Neural progenitor cell (in vitro differentiated cells): ENCODE measurements around the gene SH3BP5L. TPM values are rescaled to one million over a fixed set of nuclear protein-coding genes. Genes with fewer than 3 reads are reported as not detected.

Source experiments
- DNase-seq: peaks from one replicate; pipeline ENCODE4 v3.0.0-alpha.2; 2016; ENCODE audit warnings: low spot score
- H2AFZ ChIP-seq: fragments of 200-600 bp; sonication (generic); replicated peaks from 2 replicates; pipeline ENCODE4 v1.6.1; 2016; ENCODE audit warnings: antibody characterized with exemption
- H3F3A ChIP-seq: fragments of 200-600 bp; sonication (generic); 2 replicates; pipeline ENCODE4 v1.6.1; 2016; ENCODE audit warnings: antibody characterized with exemption, low read depth
- H3K27ac ChIP-seq: fragments of 200-600 bp; sonication (generic); 2 replicates; pipeline ENCODE4 v1.5.1; 2016; ENCODE audit warnings: mild to moderate bottlenecking
- H3K27me3 ChIP-seq: fragments of 200-600 bp; sonication (generic); 2 replicates; pipeline ENCODE4 v1.6.1; 2016; ENCODE audit warnings: mild to moderate bottlenecking, moderate library complexity
- H3K36me3 ChIP-seq: fragments of 200-600 bp; sonication (generic); 2 replicates; pipeline ENCODE4 v1.5.1; 2016
- H3K4me1 ChIP-seq: fragments of 200-600 bp; sonication (generic); 2 replicates; pipeline ENCODE4 v1.6.1; 2016; ENCODE audit warnings: mixed run types
- H3K4me2 ChIP-seq: fragments of 200-600 bp; sonication (generic); 2 replicates; pipeline ENCODE4 v1.6.1; 2016
- H3K4me3 ChIP-seq: fragments of 200-600 bp; sonication (generic); 2 replicates; pipeline ENCODE4 v1.5.1; 2016
- H3K79me2 ChIP-seq: fragments of 200-600 bp; sonication (generic); 2 replicates; pipeline ENCODE4 v1.6.1; 2016; ENCODE audit warnings: low read depth
- H3K9ac ChIP-seq: fragments of 200-600 bp; sonication (generic); 2 replicates; pipeline ENCODE4 v1.6.1; 2016
- H3K9me3 ChIP-seq: fragments of 200-600 bp; sonication (generic); 2 replicates; pipeline ENCODE4 v1.5.1; 2016; ENCODE audit warnings: low read depth
- H4K20me1 ChIP-seq: fragments of 200-600 bp; sonication (generic); 2 replicates; pipeline ENCODE4 v1.6.1; 2016; ENCODE audit warnings: low read depth
- H3K27ac Mint-ChIP-seq: 3 replicates; pipeline ENCODE4 v1.8.0; 2021; ENCODE audit warnings: mixed read lengths
- H3K27me3 Mint-ChIP-seq: 2 replicates; pipeline ENCODE4 v1.8.0; 2022; ENCODE audit warnings: low read depth, mild to moderate bottlenecking, inconsistent platforms, moderate library complexity, mixed read lengths; ENCODE audit not compliant: insufficient read depth
- H3K36me3 Mint-ChIP-seq: 3 replicates; pipeline ENCODE4 v1.8.0; 2021; ENCODE audit warnings: mixed read lengths
- H3K4me1 Mint-ChIP-seq: 3 replicates; pipeline ENCODE4 v1.8.0; 2021; ENCODE audit warnings: mixed read lengths
- H3K4me3 Mint-ChIP-seq: 3 replicates; pipeline ENCODE4 v1.8.0; 2021; ENCODE audit warnings: mild to moderate bottlenecking, moderate library complexity, mixed read lengths
- H3K9me3 Mint-ChIP-seq: 3 replicates; pipeline ENCODE4 v1.8.0; 2020; ENCODE audit warnings: mixed read lengths
- EZH2 ChIP-seq: fragments of 200-600 bp; sonication (generic); IDR thresholded peaks from 2 replicates; pipeline ENCODE4 v1.6.1; 2017; ENCODE audit warnings: antibody characterized with exemption, mild to moderate bottlenecking, moderate library complexity
- EZH2phosphoT487 ChIP-seq: fragments of 200-600 bp; sonication (generic); IDR thresholded peaks from 2 replicates; pipeline ENCODE4 v1.6.1; 2017; ENCODE audit warnings: antibody characterized with exemption
- total RNA-seq: library from RNA; depleted of rRNA; stranded (reverse); fragments of >200 nt; gene quantifications from 2 replicates; pipeline ENCODE4 v1.2.3, GENCODE V29; 2015; ENCODE audit warnings: low replicate concordance
- TF ChIP-seq, protein P1 (sequence below): fragments of 200-600 bp; sonication (generic); IDR thresholded peaks from 2 replicates; pipeline ENCODE4 v1.5.1; 2017; ENCODE audit warnings: antibody characterized with exemption, mild to moderate bottlenecking

SH3BP5L gene
- total RNA-seq, 1 donor from 2014 or later, result 9.6 TPM

DNA sequence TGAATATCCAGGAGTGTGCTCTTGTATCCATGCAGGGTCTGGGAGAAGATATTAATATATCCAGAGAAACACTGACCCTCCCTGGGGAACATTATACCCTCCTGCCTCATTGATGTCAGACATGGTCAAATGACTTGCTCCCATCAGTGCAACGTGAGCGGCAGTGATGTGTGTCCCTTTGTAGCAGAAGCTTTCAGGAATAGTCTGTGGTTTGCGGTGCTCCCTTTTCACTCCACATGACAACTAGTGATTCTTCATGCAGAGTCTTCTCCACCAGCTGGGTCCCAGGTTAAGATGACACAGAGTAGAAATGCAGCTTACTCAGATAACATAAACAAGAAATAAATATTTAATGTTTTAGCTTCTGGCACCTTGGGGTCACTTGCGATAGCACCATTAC, 38.3 kb downstream of the SH3BP5L start:
- Mint-ChIP-seq H3K27me3 (peaks cover 3% of the 10 kb centered on the region), H3K9me3 (peaks cover 3% of the 10 kb centered on the region), H3K27ac (no peak overlapping the region), H3K4me3 (no peak overlapping the region), H3K4me1 (no peaks in the 10 kb centered on the region), H3K36me3 (no peaks in the 10 kb centered on the region)
- Histone ChIP-seq H3K36me3 (no peaks in the 10 kb centered on the region), H2AFZ (no peak overlapping the region), H4K20me1 (no peaks in the 10 kb centered on the region), H3F3A (no peaks in the 10 kb centered on the region), H3K27me3 (no peaks in the 10 kb centered on the region), H3K4me2 (no peak overlapping the region), H3K4me3 (no peak overlapping the region), H3K9me3 (peaks cover 5% of the 10 kb centered on the region), H3K27ac (no peak overlapping the region), H3K4me1 (no peaks in the 10 kb centered on the region), H3K9ac (no peak overlapping the region), H3K79me2 (no peaks in the 10 kb centered on the region)
- DNase-seq, result no peak
- TF ChIP-seq EZH2phosphoT487 (no peak), EZH2 (no peak)
- TF ChIP-seq, protein P1, sequence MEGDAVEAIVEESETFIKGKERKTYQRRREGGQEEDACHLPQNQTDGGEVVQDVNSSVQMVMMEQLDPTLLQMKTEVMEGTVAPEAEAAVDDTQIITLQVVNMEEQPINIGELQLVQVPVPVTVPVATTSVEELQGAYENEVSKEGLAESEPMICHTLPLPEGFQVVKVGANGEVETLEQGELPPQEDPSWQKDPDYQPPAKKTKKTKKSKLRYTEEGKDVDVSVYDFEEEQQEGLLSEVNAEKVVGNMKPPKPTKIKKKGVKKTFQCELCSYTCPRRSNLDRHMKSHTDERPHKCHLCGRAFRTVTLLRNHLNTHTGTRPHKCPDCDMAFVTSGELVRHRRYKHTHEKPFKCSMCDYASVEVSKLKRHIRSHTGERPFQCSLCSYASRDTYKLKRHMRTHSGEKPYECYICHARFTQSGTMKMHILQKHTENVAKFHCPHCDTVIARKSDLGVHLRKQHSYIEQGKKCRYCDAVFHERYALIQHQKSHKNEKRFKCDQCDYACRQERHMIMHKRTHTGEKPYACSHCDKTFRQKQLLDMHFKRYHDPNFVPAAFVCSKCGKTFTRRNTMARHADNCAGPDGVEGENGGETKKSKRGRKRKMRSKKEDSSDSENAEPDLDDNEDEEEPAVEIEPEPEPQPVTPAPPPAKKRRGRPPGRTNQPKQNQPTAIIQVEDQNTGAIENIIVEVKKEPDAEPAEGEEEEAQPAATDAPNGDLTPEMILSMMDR, result no peak

DNA sequence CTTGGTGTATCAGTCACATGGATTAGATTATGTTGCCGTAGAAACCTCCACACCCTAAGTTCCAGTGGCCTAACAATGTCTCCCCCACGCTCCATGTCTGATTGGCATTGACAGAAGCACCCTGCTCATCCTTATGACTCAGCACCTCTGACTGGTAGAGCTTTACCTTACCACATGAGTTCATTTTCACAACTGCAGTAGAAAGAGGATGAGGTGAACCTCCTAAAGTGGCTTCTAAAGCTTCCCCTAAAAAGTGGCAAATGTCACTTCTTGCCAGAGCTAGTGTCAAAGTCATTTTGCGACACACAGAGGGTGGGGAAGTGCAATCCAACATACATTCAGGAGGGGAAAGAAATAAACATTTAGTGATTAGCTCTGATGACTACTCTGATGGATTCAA, 39.6 kb downstream of the SH3BP5L start:
- DNase-seq, result no peak
- H3K9me3 ChIP-seq, result peaks cover 7% of the 10 kb centered on the region
- H3K27me3 ChIP-seq, result no peaks in the 10 kb centered on the region
- Mint-ChIP-seq H3K9me3 (peaks cover 7% of the 10 kb centered on the region), H3K36me3 (no peaks in the 10 kb centered on the region), H3K27ac (no peak overlapping the region), H3K4me3 (no peak overlapping the region), H3K4me1 (no peaks in the 10 kb centered on the region), H3K27me3 (peaks cover 3% of the 10 kb centered on the region)
- H2AFZ ChIP-seq, result no peak overlapping the region
- no peaks in the 10 kb centered on the region for H3K79me2 ChIP-seq
- no peak overlapping the region for H3K4me3 ChIP-seq
- H3K27ac ChIP-seq, result no peak overlapping the region
- H4K20me1 ChIP-seq, result no peaks in the 10 kb centered on the region
- H3K4me1 ChIP-seq, result no peaks in the 10 kb centered on the region
- no peaks in the 10 kb centered on the region for H3K36me3 ChIP-seq
- H3K4me2 ChIP-seq, result no peak overlapping the region
- H3F3A ChIP-seq, result no peaks in the 10 kb centered on the region
- H3K9ac ChIP-seq, result no peak overlapping the region
- TF ChIP-seq EZH2phosphoT487 (no peak), EZH2 (no peak)
- TF ChIP-seq, protein P1, result no peak

DNA sequence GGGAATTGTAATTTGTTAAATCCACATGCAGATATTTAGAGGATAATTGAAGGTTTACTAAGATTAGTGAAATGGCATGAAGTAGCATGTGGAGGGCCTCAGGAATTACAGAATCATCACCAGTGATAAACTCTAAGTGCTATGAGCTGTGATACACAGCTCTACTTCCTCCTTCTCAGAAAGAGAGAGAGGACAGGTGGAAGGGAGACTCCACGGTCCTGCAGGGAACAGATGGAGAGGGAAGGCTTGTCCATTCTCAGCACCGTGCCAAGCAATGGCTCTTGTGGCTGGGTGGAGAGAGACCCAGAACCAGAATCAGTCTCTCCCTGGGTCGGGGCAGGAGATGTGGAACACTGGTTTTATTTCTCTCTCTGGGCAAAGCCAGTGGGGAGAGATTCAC, 42.3 kb downstream of the SH3BP5L start:
- H3K36me3 ChIP-seq, result no peaks in the 10 kb centered on the region
- H2AFZ ChIP-seq, result no peak overlapping the region
- H3K27me3 ChIP-seq, result no peaks in the 10 kb centered on the region
- no peaks in the 10 kb centered on the region for H3K4me1 ChIP-seq
- H3K27me3 Mint-ChIP-seq, result peaks cover 4% of the 10 kb centered on the region
- H3K36me3 Mint-ChIP-seq, result no peaks in the 10 kb centered on the region
- no peak overlapping the region for H3K4me3 Mint-ChIP-seq
- H3K4me1 Mint-ChIP-seq, result no peaks in the 10 kb centered on the region
- no peak overlapping the region for H3K27ac ChIP-seq
- H3K9me3 Mint-ChIP-seq, result peaks cover 7% of the 10 kb centered on the region
- DNase-seq, result no peak
- H3K4me2 ChIP-seq, result no peak overlapping the region
- TF ChIP-seq EZH2 (no peak), EZH2phosphoT487 (no peak)
- TF ChIP-seq, protein P1, result no peak
- no peak overlapping the region for H3K4me3 ChIP-seq
- H3K9me3 ChIP-seq, result peaks cover 8% of the 10 kb centered on the region
- H4K20me1 ChIP-seq, result no peaks in the 10 kb centered on the region
- H3F3A ChIP-seq, result no peaks in the 10 kb centered on the region
- H3K79me2 ChIP-seq, result no peaks in the 10 kb centered on the region
- no peak overlapping the region for H3K9ac ChIP-seq
- no peak overlapping the region for H3K27ac Mint-ChIP-seq
